Panc1 (cell line): ENCODE data around the gene SCN10A. TPM values are rescaled to one million over a fixed set of nuclear protein-coding genes. Genes with fewer than 3 reads are reported as not detected.

Source experiments
- ATAC-seq: fragments of 200-7000 bp; cut with Tn5 transposase; 2 replicates; pipeline ENCODE4 v1.9.1; 2020; ENCODE audit warnings: mild to moderate bottlenecking, moderate library complexity
- BruUV-seq: library from RNA; stranded (reverse); fragments of 400-500 nt; replicated peaks from 2 replicates; lab custom pipeline; 2021; lab: Mats Ljungman, UMichigan
- CTCF ChIA-PET: fragments of 300-600 bp; sonication (Branson Sonifier 250); formaldehyde crosslinking; loops from one replicate; lab custom pipeline; 2022; ENCODE audit warnings: antibody characterized with exemption; lab: Charles Lee
- POLR2A ChIA-PET: fragments of 300-600 bp; sonication (Branson Sonifier 250); formaldehyde crosslinking; loops from one replicate; lab custom pipeline; 2022; ENCODE audit warnings: antibody characterized with exemption; lab: Charles Lee
- DNase-seq: peaks from one replicate; pipeline ENCODE4 v3.0.0-alpha.2; 2010; ENCODE audit warnings: low read depth, low spot score
- H3K27ac ChIP-seq: 2 replicates; pipeline ENCODE4 v1.5.1; 2011; ENCODE audit warnings: mild to moderate bottlenecking, low read length, inconsistent platforms
- H3K27me3 ChIP-seq: fragments of 200-500 bp; sonication (Bioruptor generic); 2 replicates; pipeline ENCODE4 v1.6.0; 2014; ENCODE audit warnings: low read length, inconsistent platforms; ENCODE audit not compliant: control insufficient read depth, insufficient read depth
- H3K36me3 ChIP-seq: fragments of 200-500 bp; sonication (Bioruptor generic); 2 replicates; pipeline ENCODE4 v1.5.1; 2014; ENCODE audit warnings: inconsistent platforms, mild to moderate bottlenecking, low read length, moderate library complexity; ENCODE audit not compliant: control insufficient read depth, insufficient read depth
- H3K4me1 ChIP-seq: 2 replicates; pipeline ENCODE4 v1.5.1; 2011; ENCODE audit warnings: inconsistent platforms, mild to moderate bottlenecking, low read length, moderate library complexity; ENCODE audit not compliant: control insufficient read depth, insufficient read depth
- H3K4me3 ChIP-seq, 2 experiments: 2 replicates each; pipeline ENCODE4 v1.5.1; 2011 to 2012; ENCODE audit warnings: low read depth in 2 of 2, low read length in 2 of 2, mild to moderate bottlenecking in 2 of 2, inconsistent platforms in 1 of 2, moderate library complexity in 1 of 2
- H3K9me3 ChIP-seq: fragments of 200-500 bp; sonication (Bioruptor generic); 2 replicates; pipeline ENCODE4 v1.5.1; 2014; ENCODE audit warnings: low read depth, mild to moderate bottlenecking, inconsistent platforms, low read length, moderate library complexity; ENCODE audit not compliant: control insufficient read depth, insufficient read depth
- POLR2AphosphoS5 ChIP-seq: IDR thresholded peaks from 2 replicates; pipeline ENCODE4 v1.6.1; 2012; ENCODE audit warnings: mild to moderate bottlenecking, low read depth, low read length, moderate library complexity
- REST ChIP-seq, 2 experiments: IDR thresholded peaks; 2 replicates each; pipeline ENCODE4 v1.6.1; 2011 to 2012; ENCODE audit warnings: low read depth in 2 of 2, control low read depth in 1 of 2, low read length in 1 of 2, mild to moderate bottlenecking in 1 of 2, moderate library complexity in 1 of 2; ENCODE audit not compliant: insufficient read depth in 1 of 2
- SIN3A ChIP-seq: IDR thresholded peaks from 2 replicates; pipeline ENCODE4 v1.6.1; 2012; ENCODE audit warnings: low read depth, mild to moderate bottlenecking, low read length, moderate library complexity, borderline replicate concordance; ENCODE audit not compliant: insufficient read depth
- TCF7L2 ChIP-seq: IDR thresholded peaks from 2 replicates; pipeline ENCODE4 v1.6.1; 2011; ENCODE audit warnings: mild to moderate bottlenecking, low read depth, low read length, inconsistent platforms
- in situ Hi-C: cut with HindIII; loops from 2 replicates; pipeline ENCODE4 v1.10.0; 2016; ENCODE audit warnings: low sequenced_read_pairs, low pct_unique_long_range_greater_than_20kb
- intact Hi-C: fragments of 100-400 bp; cut with micrococcal nuclease; formaldehyde crosslinking; loops from one replicate; pipeline ENCODE4 v1.10.0; 2022; ENCODE audit not compliant: unreplicated experiment
- total RNA-seq: library from RNA; stranded (reverse); gene quantifications from one replicate; pipeline ENCODE4 v1.2.1, GENCODE V29; 2021; ENCODE audit not compliant: unreplicated experiment
- TF ChIP-seq, protein P1 (sequence below): fragments of 450-650 bp; IDR thresholded peaks from 2 replicates; pipeline ENCODE4 v1.5.1; 2017; ENCODE audit warnings: mild to moderate bottlenecking

Gene SCN10A
- total RNA-seq, 1 experiment from 2014 or later: not detected

GRCh38 chr3:38793721-38794120, 22.3 kb downstream of the SCN10A start:
- no peaks in the 10 kb centered on the region for H3K36me3 ChIP-seq
- no peak overlapping the region for H3K27ac ChIP-seq
- H3K9me3 ChIP-seq: no peaks in the 10 kb centered on the region
- in situ Hi-C loops: no loop called here
- ATAC-seq (no peak), DNase-seq (no peak)
- TF ChIP-seq REST (IDR thresholded peaks at IDR 0.05; ENCODE audit: insufficient read depth in 1 of 2, low read depth in 2 of 2, low read length in 1 of 2): no peak
- no peak for TF ChIP-seq TCF7L2
- no peak for TF ChIP-seq POLR2AphosphoS5
- TF ChIP-seq SIN3A: no peak
- TF ChIP-seq, protein P1, sequence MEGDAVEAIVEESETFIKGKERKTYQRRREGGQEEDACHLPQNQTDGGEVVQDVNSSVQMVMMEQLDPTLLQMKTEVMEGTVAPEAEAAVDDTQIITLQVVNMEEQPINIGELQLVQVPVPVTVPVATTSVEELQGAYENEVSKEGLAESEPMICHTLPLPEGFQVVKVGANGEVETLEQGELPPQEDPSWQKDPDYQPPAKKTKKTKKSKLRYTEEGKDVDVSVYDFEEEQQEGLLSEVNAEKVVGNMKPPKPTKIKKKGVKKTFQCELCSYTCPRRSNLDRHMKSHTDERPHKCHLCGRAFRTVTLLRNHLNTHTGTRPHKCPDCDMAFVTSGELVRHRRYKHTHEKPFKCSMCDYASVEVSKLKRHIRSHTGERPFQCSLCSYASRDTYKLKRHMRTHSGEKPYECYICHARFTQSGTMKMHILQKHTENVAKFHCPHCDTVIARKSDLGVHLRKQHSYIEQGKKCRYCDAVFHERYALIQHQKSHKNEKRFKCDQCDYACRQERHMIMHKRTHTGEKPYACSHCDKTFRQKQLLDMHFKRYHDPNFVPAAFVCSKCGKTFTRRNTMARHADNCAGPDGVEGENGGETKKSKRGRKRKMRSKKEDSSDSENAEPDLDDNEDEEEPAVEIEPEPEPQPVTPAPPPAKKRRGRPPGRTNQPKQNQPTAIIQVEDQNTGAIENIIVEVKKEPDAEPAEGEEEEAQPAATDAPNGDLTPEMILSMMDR: no peak
- H3K4me3 ChIP-seq: no peak overlapping the region
- no peaks in the 10 kb centered on the region for H3K4me1 ChIP-seq
- 0 out of 2 replicates have a peak, but pooled peaks cover 2% of the 10 kb centered on the region for H3K27me3 ChIP-seq
- ChIA-PET POLR2A (no interaction called here), CTCF (no interaction called here)
- intact Hi-C loops: no loop called here
- no TSS peak for BruUV-seq

- no TSS peak for BruUV-seq
- H3K9me3 ChIP-seq: no peaks in the 10 kb centered on the region
- ChIA-PET POLR2A (no interaction called here), CTCF (no interaction called here)
- TF ChIP-seq SIN3A (no peak), REST (IDR thresholded peaks at IDR 0.05; ENCODE audit: insufficient read depth in 1 of 2, low read depth in 2 of 2, low read length in 1 of 2) (no peak), TCF7L2 (no peak), POLR2AphosphoS5 (no peak)
- TF ChIP-seq, protein P1: no peak
- no peak overlapping the region for H3K27ac ChIP-seq
- ATAC-seq (no peak), DNase-seq (no peak)
- no peak overlapping the region for H3K4me3 ChIP-seq
- intact Hi-C loops (no loop called here), in situ Hi-C loops (no loop called here)
- no peaks in the 10 kb centered on the region for H3K36me3 ChIP-seq
- H3K4me1 ChIP-seq: no peaks in the 10 kb centered on the region
- 0 out of 2 replicates have a peak, but pooled peaks cover 2% of the 10 kb centered on the region for H3K27me3 ChIP-seq
Observed at GRCh38 chr3:38792983-38793382, 23.0 kb downstream of the SCN10A start.
